ENCODE results near the gene SLC35E3. TPM values are rescaled to one million over a fixed set of nuclear protein-coding genes. Genes with fewer than 3 reads are reported as not detected.
A peak's percentile ranks its signal among the peaks of the same experiment; 100 is the strongest.
"Not testable (repeated sequence)": the region's sequence is repeated elsewhere in the genome, so short reads cannot be mapped to it uniquely, and the experiment has no call there.

Gene SLC35E3
- total and polyA plus RNA-seq, 5 donors: 5.2 to 9.6 (median 6.2) TPM

DNA sequence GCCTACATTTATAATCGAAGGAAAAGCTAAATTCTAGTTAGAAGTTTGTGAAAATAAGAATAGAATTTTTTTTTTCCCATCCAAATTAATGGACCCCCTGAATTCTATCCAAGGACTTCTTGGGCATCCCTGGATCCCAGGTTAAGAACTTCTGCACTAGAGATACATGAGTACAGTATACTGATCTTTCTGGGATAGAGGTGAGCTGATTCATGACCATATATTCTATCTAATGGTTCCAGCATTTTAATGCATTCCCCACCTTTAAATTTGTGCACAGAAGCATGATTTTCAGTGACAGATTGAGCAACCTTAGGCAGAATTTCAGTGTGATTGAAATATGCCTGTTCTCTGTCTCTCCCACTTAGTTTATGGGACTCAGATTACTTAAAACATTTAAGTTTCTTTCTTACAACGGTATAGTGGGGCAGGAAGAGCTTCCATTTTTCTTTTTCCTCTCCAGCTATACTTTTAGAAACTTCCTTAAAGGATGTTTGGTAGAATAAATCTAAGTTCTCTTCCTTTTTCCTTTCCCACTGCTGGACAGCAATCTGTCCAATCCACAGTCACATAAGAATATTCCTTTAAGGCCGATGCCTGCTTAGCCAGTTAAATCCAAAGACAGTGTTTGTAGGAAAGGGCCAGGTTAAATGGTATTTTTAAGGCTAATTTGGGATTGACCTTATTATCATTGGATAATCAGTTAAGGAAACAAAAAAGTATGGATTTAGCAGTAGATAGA is 68.7 kb downstream of the SLC35E3 start:
- intact Hi-C loops (cut with DNase I): no loop called here
- Histone ChIP-seq H3K27ac (ENCODE audit: low read length) (no peak overlapping the region), H3K4me1 (ENCODE audit: control insufficient read depth, insufficient read depth, low read length) (no peaks in the 10 kb centered on the region), H3K4me3 (ENCODE audit: low read length) (no peak overlapping the region), H3K9me3 (ENCODE audit: control insufficient read depth, low read length) (no peaks in the 10 kb centered on the region), H3K27me3 (ENCODE audit: control insufficient read depth, insufficient read depth) (no peaks in the 10 kb centered on the region)
- no peak for ATAC-seq
- DNase-seq: no peak
- WGBS: 72% methylated on average over 3 of the region's 3 CpGs

DNA sequence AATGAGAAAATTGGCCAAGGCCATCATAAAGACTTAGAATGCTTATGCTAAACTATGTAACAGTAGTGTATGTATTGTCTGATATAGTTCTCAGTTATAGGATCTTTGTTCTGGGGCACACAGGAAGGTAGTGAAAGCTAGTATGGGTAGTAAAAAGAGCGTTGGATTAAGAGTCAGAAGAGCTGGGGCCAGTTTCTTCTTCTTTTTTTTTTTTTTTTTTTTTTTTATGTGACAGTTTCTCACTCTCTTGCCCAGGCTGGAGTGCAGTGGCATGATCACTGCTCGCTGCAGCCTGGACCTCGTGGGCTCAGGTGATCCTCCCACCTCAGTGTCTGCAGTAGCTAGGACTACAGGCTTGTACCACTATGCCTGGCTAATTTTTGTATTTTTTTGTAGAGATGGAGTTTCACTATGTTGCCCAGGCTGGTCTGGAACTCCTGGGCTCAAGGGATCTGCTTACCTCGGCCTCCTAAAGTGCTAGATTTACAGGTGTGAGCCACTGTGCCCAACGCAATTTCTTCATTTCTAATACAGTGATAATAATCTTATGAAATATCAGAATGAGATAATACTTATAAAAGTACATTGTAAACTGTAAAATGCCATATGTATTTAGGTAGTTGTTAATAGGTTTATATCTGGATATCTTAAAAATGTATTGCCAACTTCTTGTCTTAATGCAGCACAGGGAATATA is 69.4 kb downstream of the SLC35E3 start:
- DNase-seq (no peak), ATAC-seq (no peak)
- no peaks in the 10 kb centered on the region for H3K9me3 ChIP-seq (ENCODE audit: control insufficient read depth, low read length)
- H3K4me1 ChIP-seq (ENCODE audit: control insufficient read depth, insufficient read depth, low read length): no peaks in the 10 kb centered on the region
- 81% methylated on average over 5 of the region's 5 CpGs for WGBS
- no peak overlapping the region for H3K4me3 ChIP-seq (ENCODE audit: low read length)
- no peak overlapping the region for H3K27ac ChIP-seq (ENCODE audit: low read length)
- intact Hi-C loops (cut with DNase I): no loop called here
- no peaks in the 10 kb centered on the region for H3K27me3 ChIP-seq (ENCODE audit: control insufficient read depth, insufficient read depth)

DNA sequence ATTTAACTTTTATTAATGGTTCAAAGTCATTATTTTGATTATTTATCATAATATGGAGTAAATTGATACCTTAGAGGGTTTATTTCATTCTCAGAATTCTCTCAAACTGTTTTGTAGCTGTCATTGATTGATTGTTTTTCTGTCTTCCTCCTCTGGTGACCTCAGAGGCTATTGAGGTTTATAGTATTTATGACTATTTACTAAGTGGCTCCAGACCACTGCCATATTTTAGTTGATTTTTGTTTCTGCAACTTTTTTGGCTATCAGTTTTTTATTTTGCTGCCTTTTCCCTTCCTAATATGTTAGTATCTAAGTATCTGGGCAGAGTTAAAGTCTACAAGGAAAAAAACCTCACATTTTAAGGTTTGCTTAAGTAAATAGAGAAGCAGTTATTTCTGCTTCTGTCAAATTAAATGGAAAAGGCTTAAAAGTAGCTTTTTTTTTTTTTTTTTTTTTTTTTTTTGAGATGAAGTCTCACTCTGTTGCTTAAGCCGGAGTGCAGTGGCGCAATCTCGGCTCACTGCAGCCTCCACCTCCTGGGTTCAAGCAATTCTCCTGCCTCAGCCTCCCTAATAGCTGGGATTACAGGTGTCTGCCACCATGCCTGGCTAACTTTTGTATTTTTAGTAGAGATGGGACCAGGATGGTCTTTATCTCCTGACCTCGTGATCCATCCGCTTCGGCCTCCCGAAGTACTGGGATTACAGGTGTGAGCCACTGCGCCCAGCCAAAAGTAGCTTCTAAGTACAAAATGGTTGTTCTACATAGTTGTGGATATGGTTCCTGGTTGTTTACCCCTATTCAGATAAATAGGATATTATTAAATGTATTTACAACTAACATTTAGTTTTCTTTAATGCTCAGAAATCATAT is 70.2 kb downstream of the SLC35E3 start:
- WGBS: 97% methylated on average over 8 of the region's 8 CpGs
- Histone ChIP-seq H3K4me1 (ENCODE audit: control insufficient read depth, insufficient read depth, low read length) (no peaks in the 10 kb centered on the region), H3K27me3 (ENCODE audit: control insufficient read depth, insufficient read depth) (no peaks in the 10 kb centered on the region), H3K27ac (ENCODE audit: low read length) (no peak overlapping the region), H3K4me3 (ENCODE audit: low read length) (no peak overlapping the region), H3K9me3 (ENCODE audit: control insufficient read depth, low read length) (no peaks in the 10 kb centered on the region)
- DNase-seq: no peak
- ATAC-seq: no peak
- intact Hi-C loops (cut with DNase I): no loop called here

DNA sequence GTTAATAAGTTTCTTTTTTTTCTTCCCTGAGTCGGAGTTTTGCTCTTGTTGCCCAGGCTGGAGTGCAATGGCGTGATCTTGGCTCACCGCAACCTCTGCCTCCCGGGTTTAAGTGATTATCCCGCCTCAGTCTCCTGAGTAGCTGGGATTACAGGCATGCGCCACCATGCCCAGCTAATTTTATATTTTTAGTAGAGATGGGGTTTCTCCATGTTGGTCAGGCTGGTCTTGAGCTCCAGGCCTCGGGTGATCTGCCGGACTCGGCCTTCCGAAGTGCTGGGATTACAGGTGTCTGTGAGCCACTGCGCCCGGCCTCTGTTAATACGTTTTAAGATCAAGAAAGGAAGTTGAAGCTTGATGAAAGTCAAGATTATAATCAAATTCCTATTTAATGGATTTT is 73.5 kb downstream of the SLC35E3 start:
- 93% methylated on average over 13 of the region's 13 CpGs for WGBS
- H3K9me3 ChIP-seq (ENCODE audit: control insufficient read depth, low read length); DNase-seq; H3K27me3 ChIP-seq (ENCODE audit: control insufficient read depth, insufficient read depth); H3K27ac ChIP-seq (ENCODE audit: low read length); H3K4me1 ChIP-seq (ENCODE audit: control insufficient read depth, insufficient read depth, low read length); ATAC-seq; H3K4me3 ChIP-seq (ENCODE audit: low read length); intact Hi-C loops (cut with DNase I): not testable (repeated sequence)

DNA sequence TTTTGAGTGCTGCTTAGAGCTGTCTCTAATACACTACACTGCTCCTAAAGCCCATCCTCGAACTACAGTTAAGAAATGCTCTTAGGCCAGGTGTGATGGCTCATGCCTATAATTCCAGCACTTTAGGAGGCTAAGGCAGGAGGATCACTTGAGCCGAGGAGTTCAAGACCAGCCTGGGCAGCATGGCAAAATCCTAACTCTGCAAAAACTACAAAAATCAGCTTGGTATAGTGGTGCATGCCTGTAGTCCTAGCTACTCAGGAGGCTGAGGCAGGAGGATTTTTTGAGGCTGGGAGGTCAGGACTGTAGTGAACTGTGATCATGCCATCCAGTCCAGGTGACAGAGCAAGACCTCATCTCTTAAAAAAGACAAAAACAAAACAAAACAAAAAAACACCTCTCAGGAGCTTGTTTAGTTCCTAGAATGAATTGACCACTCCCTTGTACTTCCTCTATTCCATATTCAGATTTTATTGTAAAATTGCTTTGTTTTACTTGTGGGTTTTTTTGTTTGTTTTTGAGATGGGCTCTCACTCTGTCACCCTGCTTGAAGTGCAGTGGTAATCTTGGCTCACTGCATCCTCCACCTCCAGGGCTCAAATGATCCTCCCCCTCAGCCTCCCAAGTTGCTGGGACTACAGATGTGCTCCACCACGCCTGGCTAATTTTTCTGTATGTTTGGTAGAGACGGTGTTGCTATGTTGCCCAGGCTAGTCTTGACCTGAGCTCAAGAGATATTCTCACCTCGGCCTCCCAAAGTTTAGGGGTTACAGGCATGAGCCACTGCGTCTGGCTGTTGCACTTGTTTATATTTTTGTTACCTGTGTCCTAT is 75.6 kb downstream of the SLC35E3 start:
- no peak overlapping the region for H3K27ac ChIP-seq (ENCODE audit: low read length)
- H3K9me3 ChIP-seq (ENCODE audit: control insufficient read depth, low read length): no peaks in the 10 kb centered on the region
- intact Hi-C loops (cut with DNase I): no loop called here
- 92% methylated on average over 6 of the region's 6 CpGs for WGBS
- DNase-seq (no peak), ATAC-seq (peak in 1 of 2 donors; percentile 33)
- H3K27me3 ChIP-seq (ENCODE audit: control insufficient read depth, insufficient read depth): no peaks in the 10 kb centered on the region
- no peaks in the 10 kb centered on the region for H3K4me1 ChIP-seq (ENCODE audit: control insufficient read depth, insufficient read depth, low read length)
- no peak overlapping the region for H3K4me3 ChIP-seq (ENCODE audit: low read length)

DNA sequence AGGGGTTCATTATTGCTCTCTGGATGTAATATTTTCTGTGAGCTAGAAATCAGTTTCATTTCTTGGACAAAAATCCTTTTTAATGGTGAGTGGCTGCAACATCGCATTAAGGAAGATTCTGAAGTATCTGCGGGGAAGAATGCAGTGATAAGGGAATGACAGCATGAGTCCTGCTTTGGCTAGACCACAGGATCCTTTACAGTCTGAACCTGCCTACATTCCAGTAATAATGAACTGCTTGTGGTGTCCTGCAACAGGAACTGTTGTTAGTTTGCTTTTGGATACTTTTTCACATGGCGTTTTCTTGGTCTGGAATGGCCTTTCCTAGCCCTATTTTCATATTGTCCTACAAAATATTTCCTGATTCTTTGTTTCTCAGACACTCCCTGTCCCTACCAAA is 77.7 kb downstream of the SLC35E3 start:
- H3K27me3 ChIP-seq (ENCODE audit: control insufficient read depth, insufficient read depth): no peaks in the 10 kb centered on the region
- H3K27ac ChIP-seq (ENCODE audit: low read length): no peak overlapping the region
- H3K4me3 ChIP-seq (ENCODE audit: low read length): no peak overlapping the region
- ATAC-seq (no peak), DNase-seq (no peak)
- H3K4me1 ChIP-seq (ENCODE audit: control insufficient read depth, insufficient read depth, low read length): no peaks in the 10 kb centered on the region
- intact Hi-C loops (cut with DNase I): no loop called here
- H3K9me3 ChIP-seq (ENCODE audit: control insufficient read depth, low read length): no peaks in the 10 kb centered on the region
- WGBS: 54% methylated on average over 3 of the region's 3 CpGs

DNA sequence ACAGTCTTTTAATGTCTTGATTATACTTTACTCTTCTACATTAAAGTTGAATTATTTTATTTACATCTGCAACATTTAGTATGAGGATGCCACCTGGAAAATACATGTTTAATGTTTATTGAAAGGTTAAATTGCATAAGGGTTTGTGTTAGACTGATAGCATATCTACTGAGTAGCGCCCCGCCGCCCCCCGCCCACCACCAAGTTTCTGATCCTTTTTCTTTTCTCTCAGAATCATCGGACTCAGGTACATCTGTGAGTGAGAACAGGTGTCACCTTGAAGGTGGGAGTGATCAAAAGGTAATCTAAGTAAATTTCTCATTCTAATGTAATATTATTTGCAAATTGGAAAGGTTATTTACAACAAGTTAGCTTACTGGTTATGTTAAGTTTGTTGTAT is 78.2 kb downstream of the SLC35E3 start:
- H3K27me3 ChIP-seq (ENCODE audit: control insufficient read depth, insufficient read depth): no peaks in the 10 kb centered on the region
- DNase-seq (no peak), ATAC-seq (no peak)
- no peaks in the 10 kb centered on the region for H3K9me3 ChIP-seq (ENCODE audit: control insufficient read depth, low read length)
- intact Hi-C loops (cut with DNase I): no loop called here
- H3K4me1 ChIP-seq (ENCODE audit: control insufficient read depth, insufficient read depth, low read length): no peaks in the 10 kb centered on the region
- H3K27ac ChIP-seq (ENCODE audit: low read length): no peak overlapping the region
- 92% methylated on average over 5 of the region's 5 CpGs for WGBS
- no peak overlapping the region for H3K4me3 ChIP-seq (ENCODE audit: low read length)

DNA sequence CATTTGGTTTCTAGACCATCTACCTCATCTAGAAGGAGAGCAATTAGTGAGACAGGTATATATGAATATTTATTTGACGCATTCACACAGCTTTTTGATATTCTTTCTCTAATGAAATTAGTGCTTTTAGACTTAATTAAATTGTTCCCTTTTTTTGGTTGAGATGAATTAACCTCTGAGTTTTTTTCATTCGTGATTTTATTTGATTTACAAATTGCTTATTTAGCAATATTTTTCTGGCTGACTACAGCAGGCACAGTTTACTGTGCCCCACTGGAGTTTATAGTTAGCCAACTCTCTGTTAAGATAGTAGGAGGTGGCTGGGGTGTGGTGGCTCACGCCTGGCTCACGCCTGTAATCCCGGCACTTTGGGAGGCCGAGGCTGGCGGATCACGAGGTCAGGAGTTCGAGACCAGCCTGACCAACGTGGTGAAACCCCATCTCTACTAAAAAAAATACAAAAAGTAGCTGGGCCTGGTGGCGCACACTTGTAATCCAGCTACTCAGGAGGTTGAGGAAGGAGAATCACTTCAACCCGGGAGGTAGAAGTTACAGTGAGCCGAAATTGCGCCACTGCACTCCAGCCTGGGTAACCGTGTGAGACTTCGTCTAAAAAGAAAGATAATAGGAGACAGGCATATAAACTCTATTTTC is 78.7 kb downstream of the SLC35E3 start:
- no peak for ATAC-seq

DNA sequence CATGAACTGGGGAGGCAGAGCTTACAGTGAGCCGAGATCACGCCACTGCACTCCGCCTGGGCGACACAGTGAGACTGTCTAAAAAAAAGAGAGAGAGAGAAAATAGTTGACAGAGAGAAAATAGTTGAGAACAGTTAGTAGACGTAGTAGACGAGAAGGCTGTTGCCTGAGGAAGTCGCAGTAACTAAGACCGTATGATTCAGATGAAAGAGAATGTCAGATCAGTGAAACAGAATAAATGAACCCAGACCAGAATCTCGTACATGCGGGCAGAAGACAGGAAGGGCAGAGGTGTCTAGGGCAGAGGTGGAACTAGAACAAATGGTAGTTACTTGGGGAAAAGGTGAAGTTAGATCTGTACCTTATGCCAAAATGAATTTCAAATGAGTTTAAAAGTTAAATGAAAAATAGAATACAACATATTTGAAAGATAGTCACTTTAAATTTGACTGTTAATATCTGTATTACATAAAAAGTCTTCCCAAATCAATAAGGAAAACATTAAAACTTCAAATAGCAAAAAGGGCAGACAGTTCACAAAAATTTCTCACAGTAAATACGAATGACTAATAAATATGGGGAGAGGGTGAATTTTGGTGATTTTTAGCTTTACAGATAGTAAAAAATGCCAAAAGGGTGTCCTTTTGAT is 79.7 kb downstream of the SLC35E3 start:
- ATAC-seq: no peak
- H3K9me3 ChIP-seq (ENCODE audit: control insufficient read depth, low read length): no peaks in the 10 kb centered on the region
- WGBS: 90% methylated on average over 11 of the region's 11 CpGs
- intact Hi-C loops (cut with DNase I): no loop called here
- H3K27ac ChIP-seq (ENCODE audit: low read length): no peak overlapping the region
- DNase-seq: no peak
- no peaks in the 10 kb centered on the region for H3K27me3 ChIP-seq (ENCODE audit: control insufficient read depth, insufficient read depth)
- H3K4me1 ChIP-seq (ENCODE audit: control insufficient read depth, insufficient read depth, low read length): no peaks in the 10 kb centered on the region
- no peak overlapping the region for H3K4me3 ChIP-seq (ENCODE audit: low read length)

More for the DNA sequence above, 78.7 kb downstream of the SLC35E3 start:
- Histone ChIP-seq H3K27me3 (ENCODE audit: control insufficient read depth, insufficient read depth) (no peaks in the 10 kb centered on the region), H3K9me3 (ENCODE audit: control insufficient read depth, low read length) (no peaks in the 10 kb centered on the region), H3K4me1 (ENCODE audit: control insufficient read depth, insufficient read depth, low read length) (no peaks in the 10 kb centered on the region), H3K27ac (ENCODE audit: low read length) (no peak overlapping the region), H3K4me3 (ENCODE audit: low read length) (no peak overlapping the region)
- DNase-seq: no peak
- WGBS: 96% methylated on average over 16 of the region's 16 CpGs
- intact Hi-C loops (cut with DNase I): no loop called here
